Activated T-helper 2 cell treated with anti-CD3 and anti-CD28 coated beads, Interferon-gamma antibody, Interleukin-2, Interleukin-4, amounts not matched to agents 10 μg/mL and 5 μg/mL and 100 μg/mL, durations not matched to agents 14 hours and 24 hours and 36 hours (primary cell): ENCODE data around the gene FAM149A. TPM values are rescaled to one million over a fixed set of nuclear protein-coding genes. Genes with fewer than 3 reads are reported as not detected.

ENCODE experiments used
- DNase-seq: peaks from one replicate; pipeline ENCODE4 v3.0.0; 2021; ENCODE audit warnings: low spot score
- H3K27ac Mint-ChIP-seq: one replicate; pipeline ENCODE4 v1.8.0; 2021; ENCODE audit warnings: mixed read lengths
- H3K27me3 Mint-ChIP-seq: one replicate; pipeline ENCODE4 v1.8.0; 2021; ENCODE audit warnings: low read depth, mixed read lengths
- H3K36me3 Mint-ChIP-seq: one replicate; pipeline ENCODE4 v1.8.0; 2021; ENCODE audit warnings: low read depth, mixed read lengths
- H3K4me1 Mint-ChIP-seq: one replicate; pipeline ENCODE4 v1.8.0; 2021; ENCODE audit warnings: low read depth, mixed read lengths
- H3K4me3 Mint-ChIP-seq: one replicate; pipeline ENCODE4 v1.8.0; 2021; ENCODE audit warnings: low read depth, mild to moderate bottlenecking, moderate library complexity, mixed read lengths
- H3K9me3 Mint-ChIP-seq: one replicate; pipeline ENCODE4 v1.8.0; 2021; ENCODE audit warnings: mixed read lengths
- intact Hi-C: fragments of 100-400 bp; cut with micrococcal nuclease; formaldehyde crosslinking; loops from one replicate; pipeline ENCODE4 v1.15.1; 2023
- total RNA-seq: library from RNA; stranded (reverse); gene quantifications from 2 replicates; pipeline ENCODE4 v1.2.3, GENCODE V29; 2022

The FAM149A gene
- total RNA-seq, 1 donor from 2014 or later: 0.30 TPM

- H3K27ac Mint-ChIP-seq: no peak overlapping the region
- no peaks in the 10 kb centered on the region for H3K36me3 Mint-ChIP-seq
- peaks cover 6% of the 10 kb centered on the region for H3K27me3 Mint-ChIP-seq
- intact Hi-C loops: no loop called here
- no peak for DNase-seq
- no peaks in the 10 kb centered on the region for H3K4me1 Mint-ChIP-seq
- H3K9me3 Mint-ChIP-seq: no peaks in the 10 kb centered on the region
- H3K4me3 Mint-ChIP-seq: no peak overlapping the region
Measured at GRCh38 chr4:186116697-186117096, 12.2 kb downstream of the FAM149A start.

- H3K4me3 Mint-ChIP-seq: no peak overlapping the region
- H3K9me3 Mint-ChIP-seq: no peaks in the 10 kb centered on the region
- peaks cover 6% of the 10 kb centered on the region for H3K27me3 Mint-ChIP-seq
- DNase-seq: no peak
- no peak overlapping the region for H3K27ac Mint-ChIP-seq
- no peaks in the 10 kb centered on the region for H3K36me3 Mint-ChIP-seq
- intact Hi-C loops: no loop called here
- H3K4me1 Mint-ChIP-seq: no peaks in the 10 kb centered on the region
Measured at GRCh38 chr4:186118582-186118981, 14.1 kb downstream of the FAM149A start.

- H3K27me3 Mint-ChIP-seq: peaks cover 6% of the 10 kb centered on the region
Measured at GRCh38 chr4:186121057-186121456, 16.6 kb downstream of the FAM149A start.

GRCh38 chr4:186128842-186129241, 24.3 kb downstream of the FAM149A start:
- Mint-ChIP-seq H3K9me3 (no peaks in the 10 kb centered on the region), H3K4me1 (peaks cover 8% of the 10 kb centered on the region), H3K36me3 (no peaks in the 10 kb centered on the region), H3K4me3 (no peak overlapping the region), H3K27ac (no peak overlapping the region), H3K27me3 (no peaks in the 10 kb centered on the region)
- DNase-seq: no peak
- intact Hi-C loops: no loop called here

More at GRCh38 chr4:186121057-186121456, 16.6 kb downstream of the FAM149A start:
- Mint-ChIP-seq H3K9me3 (no peaks in the 10 kb centered on the region), H3K27ac (no peak overlapping the region), H3K36me3 (no peaks in the 10 kb centered on the region), H3K4me3 (no peak overlapping the region), H3K4me1 (no peaks in the 10 kb centered on the region)
- no peak for DNase-seq
- intact Hi-C loops: no loop called here

GRCh38 chr4:186131935-186132334, 27.4 kb downstream of the FAM149A start:
- peaks cover 11% of the 10 kb centered on the region for H3K4me1 Mint-ChIP-seq
- H3K27ac Mint-ChIP-seq: no peak overlapping the region
- no peaks in the 10 kb centered on the region for H3K36me3 Mint-ChIP-seq
- no peaks in the 10 kb centered on the region for H3K27me3 Mint-ChIP-seq
- intact Hi-C loops: no loop called here
- no peaks in the 10 kb centered on the region for H3K9me3 Mint-ChIP-seq
- no peak overlapping the region for H3K4me3 Mint-ChIP-seq
- no peak for DNase-seq

- intact Hi-C loops: no loop called here
- H3K27ac Mint-ChIP-seq: no peak overlapping the region
- no peaks in the 10 kb centered on the region for H3K27me3 Mint-ChIP-seq
- H3K4me1 Mint-ChIP-seq: peaks cover 11% of the 10 kb centered on the region
- H3K9me3 Mint-ChIP-seq: no peaks in the 10 kb centered on the region
- DNase-seq: no peak
- no peaks in the 10 kb centered on the region for H3K36me3 Mint-ChIP-seq
- H3K4me3 Mint-ChIP-seq: no peak overlapping the region
Measured at GRCh38 chr4:186132577-186133242, 28.2 kb downstream of the FAM149A start.

GRCh38 chr4:186134257-186134656, 29.8 kb downstream of the FAM149A start:
- no peak for DNase-seq
- H3K4me3 Mint-ChIP-seq: no peak overlapping the region
- intact Hi-C loops: no loop called here
- H3K27me3 Mint-ChIP-seq: peaks cover 5% of the 10 kb centered on the region
- H3K27ac Mint-ChIP-seq: no peak overlapping the region
- no peaks in the 10 kb centered on the region for H3K36me3 Mint-ChIP-seq
- peaks cover 11% of the 10 kb centered on the region for H3K4me1 Mint-ChIP-seq
- H3K9me3 Mint-ChIP-seq: no peaks in the 10 kb centered on the region

GRCh38 chr4:186134861-186135260, 30.4 kb downstream of the FAM149A start:
- no peaks in the 10 kb centered on the region for H3K9me3 Mint-ChIP-seq
- peaks cover 5% of the 10 kb centered on the region for H3K27me3 Mint-ChIP-seq
- H3K4me3 Mint-ChIP-seq: no peak overlapping the region
- H3K4me1 Mint-ChIP-seq: peaks cover 11% of the 10 kb centered on the region
- DNase-seq: no peak
- no peak overlapping the region for H3K27ac Mint-ChIP-seq
- no peaks in the 10 kb centered on the region for H3K36me3 Mint-ChIP-seq
- intact Hi-C loops: no loop called here

GRCh38 chr4:186137196-186137794, 32.8 kb downstream of the FAM149A start:
- intact Hi-C loops: loop anchor here (2.0 kb wide), 1 partner anchor 68 kb away; the partner anchor contains the start of gene TLR3
- no peaks in the 10 kb centered on the region for H3K36me3 Mint-ChIP-seq
- peaks cover 11% of the 10 kb centered on the region for H3K4me1 Mint-ChIP-seq
- H3K27me3 Mint-ChIP-seq: peaks cover 11% of the 10 kb centered on the region
- no peak for DNase-seq
- no peak overlapping the region for H3K4me3 Mint-ChIP-seq
- no peak overlapping the region for H3K27ac Mint-ChIP-seq
- H3K9me3 Mint-ChIP-seq: no peaks in the 10 kb centered on the region

GRCh38 chr4:186144198-186144945, 39.9 kb downstream of the FAM149A start:
- Mint-ChIP-seq H3K27me3 (peaks cover 46% of the 10 kb centered on the region), H3K27ac (no peak overlapping the region), H3K9me3 (no peaks in the 10 kb centered on the region), H3K36me3 (no peaks in the 10 kb centered on the region), H3K4me1 (no peaks in the 10 kb centered on the region), H3K4me3 (peak overlapping the region; percentile 72)
- DNase-seq: no peak
- intact Hi-C loops: loop anchor here (2.0 kb wide), 1 partner anchor 46 kb away; the partner anchor contains the start of gene CYP4V2

- Mint-ChIP-seq H3K9me3 (no peaks in the 10 kb centered on the region), H3K36me3 (no peaks in the 10 kb centered on the region), H3K4me3 (peak overlapping the region; percentile 66), H3K27me3 (peaks cover 46% of the 10 kb centered on the region), H3K27ac (no peak overlapping the region), H3K4me1 (no peaks in the 10 kb centered on the region)
- DNase-seq: no peak
- intact Hi-C loops: loop anchor here (2.0 kb wide), 1 partner anchor 46 kb away; the partner anchor contains the start of gene CYP4V2
Measured at GRCh38 chr4:186144946-186145569, 40.6 kb downstream of the FAM149A start.

GRCh38 chr4:186146458-186146857, 42.0 kb downstream of the FAM149A start:
- DNase-seq: no peak
- H3K36me3 Mint-ChIP-seq: no peaks in the 10 kb centered on the region
- H3K4me3 Mint-ChIP-seq: no peak overlapping the region
- no peaks in the 10 kb centered on the region for H3K9me3 Mint-ChIP-seq
- H3K4me1 Mint-ChIP-seq: no peaks in the 10 kb centered on the region
- peaks cover 43% of the 10 kb centered on the region for H3K27me3 Mint-ChIP-seq
- H3K27ac Mint-ChIP-seq: no peak overlapping the region
- intact Hi-C loops: no loop called here
